EH (cell line): ENCODE measurements around the gene JPT2.

Source experiments
- DNase-seq: peaks from one replicate; pipeline ENCODE4 v3.0.0-alpha.2; 2015; ENCODE audit warnings: low read depth

The JPT2 gene

GRCh38 chr16:1653023-1653422 lies 25.1 kb upstream of the JPT2 start:
- DNase-seq = no peak

DNA sequence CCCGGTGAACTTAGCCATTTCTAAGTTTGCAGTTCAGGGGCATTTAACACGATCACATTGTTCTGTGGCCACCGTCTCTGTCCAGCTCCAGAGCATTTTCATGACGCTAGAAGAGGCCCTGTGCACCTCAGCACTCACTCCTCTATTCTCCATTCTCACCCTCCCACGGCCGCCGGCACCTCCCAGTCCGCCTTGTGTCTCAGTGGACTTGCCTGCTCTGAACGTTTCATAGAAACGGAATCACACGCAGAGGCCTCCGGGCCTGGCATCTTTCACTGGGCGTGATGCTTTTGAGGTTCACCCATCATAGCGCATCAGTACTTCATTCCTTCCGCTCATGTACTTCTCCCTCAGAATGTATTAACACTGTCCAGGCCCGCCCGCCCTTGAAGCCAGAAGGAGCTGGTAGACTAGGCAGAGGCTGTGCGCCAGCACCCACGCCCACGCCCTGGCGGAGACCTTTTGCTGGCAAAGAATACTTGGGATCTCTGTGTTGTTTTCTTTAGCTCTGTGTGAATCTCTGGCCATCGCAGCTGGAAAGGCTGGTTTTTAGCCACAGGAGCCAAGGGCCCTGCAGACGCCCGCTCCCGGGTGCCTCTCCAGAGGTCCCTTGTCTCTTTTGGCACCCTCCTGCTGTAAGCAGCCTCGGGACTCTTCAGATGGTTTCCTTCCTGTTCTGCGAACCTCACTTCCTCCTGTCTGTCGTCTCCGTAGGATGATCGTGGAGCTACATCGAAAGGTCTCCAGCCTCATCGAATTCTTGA lies 23.4 kb upstream of the JPT2 start:
- DNase-seq = no peak

GRCh38 chr16:1655269-1655807 lies 22.7 kb upstream of the JPT2 start:
- DNase-seq = no peak

GRCh38 chr16:1655909-1656807 lies 21.9 kb upstream of the JPT2 start:
- no peak for DNase-seq

DNA sequence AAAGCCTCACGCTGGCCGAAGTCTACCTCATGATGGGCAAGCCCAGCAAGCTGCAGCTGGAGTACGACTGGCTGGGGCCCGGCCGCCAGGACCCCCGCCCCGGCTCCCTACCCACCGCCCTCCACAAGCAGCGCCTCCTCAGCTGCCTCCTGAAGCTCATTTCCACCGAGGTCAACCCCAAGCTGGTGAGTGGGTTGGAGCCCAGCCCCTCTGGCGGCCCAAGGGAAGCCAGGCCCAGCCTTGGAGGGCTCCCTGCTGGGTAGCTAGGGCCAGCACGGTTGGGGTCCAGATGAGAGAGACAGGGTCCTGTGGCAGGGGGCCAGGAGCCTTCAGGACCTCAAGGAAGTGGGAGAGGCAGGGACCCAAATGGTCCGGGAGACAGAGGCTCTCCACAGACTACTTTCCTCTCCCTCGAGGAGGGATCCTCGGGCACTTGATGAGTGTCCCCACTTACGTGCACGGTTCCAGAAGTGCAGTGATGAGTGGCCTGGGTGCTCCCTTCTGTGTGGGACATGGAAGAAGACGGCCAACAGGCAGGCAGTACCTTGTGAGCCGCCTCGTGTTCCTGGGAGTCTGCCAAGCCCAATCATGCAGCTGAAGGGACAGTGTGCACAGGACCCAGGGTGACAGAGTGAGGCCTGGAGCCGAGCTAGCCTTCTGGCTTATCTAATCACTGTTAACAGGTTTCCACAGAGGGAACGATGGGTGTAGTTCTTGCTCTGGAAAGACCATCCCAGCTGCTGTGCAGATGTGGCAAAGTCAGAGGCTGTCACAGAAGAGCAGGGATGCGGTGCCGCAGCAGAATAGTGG lies 21.1 kb upstream of the JPT2 start:
- DNase-seq = no peak

- no peak for DNase-seq
These were observed 20.2 kb upstream of the JPT2 start for GRCh38 chr16:1657841-1658240.

DNA sequence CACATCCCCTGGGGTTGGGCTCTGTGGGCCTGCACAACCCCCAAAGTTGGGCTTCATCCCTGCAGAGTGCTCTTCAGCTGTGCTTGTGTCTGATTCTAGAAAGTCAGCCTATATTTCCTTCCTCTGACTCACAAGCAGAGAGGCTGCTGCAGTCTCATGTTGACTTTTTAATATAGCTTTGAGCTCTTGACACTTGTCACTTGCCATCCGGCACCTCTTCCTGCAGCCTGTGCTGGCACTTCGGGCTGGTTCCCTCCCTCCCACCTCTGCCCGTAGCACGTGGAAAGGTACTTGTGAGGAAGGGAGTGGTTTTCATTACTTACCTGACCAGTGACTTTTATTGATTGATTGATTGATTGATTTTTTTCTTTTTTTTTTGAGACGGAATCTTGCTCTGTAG lies 19.0 kb upstream of the JPT2 start:
- DNase-seq = no peak

DNA sequence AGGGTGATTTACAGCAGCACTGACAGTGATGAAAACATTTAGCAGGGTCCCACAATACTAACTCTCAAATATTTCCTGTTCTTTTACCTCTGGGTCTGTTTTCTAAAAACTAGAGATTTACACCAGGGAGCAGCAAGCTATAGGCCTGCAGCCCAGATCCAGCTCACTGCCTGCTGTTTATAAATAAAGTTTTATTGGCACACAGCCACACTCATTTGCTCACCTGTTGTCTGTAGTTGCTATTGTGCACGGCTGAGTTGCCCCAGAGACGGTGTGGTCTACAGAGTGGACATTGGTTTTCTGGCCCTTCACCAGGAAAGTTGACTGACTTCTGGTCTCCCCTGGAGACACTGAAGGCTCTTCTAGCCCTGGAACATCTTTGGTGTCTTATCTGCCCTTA lies 16.3 kb upstream of the JPT2 start:
- DNase-seq = no peak

GRCh38 chr16:1662543-1662942 lies 15.5 kb upstream of the JPT2 start:
- no peak for DNase-seq

GRCh38 chr16:1665829-1666228 lies 12.2 kb upstream of the JPT2 start:
- no peak for DNase-seq

DNA sequence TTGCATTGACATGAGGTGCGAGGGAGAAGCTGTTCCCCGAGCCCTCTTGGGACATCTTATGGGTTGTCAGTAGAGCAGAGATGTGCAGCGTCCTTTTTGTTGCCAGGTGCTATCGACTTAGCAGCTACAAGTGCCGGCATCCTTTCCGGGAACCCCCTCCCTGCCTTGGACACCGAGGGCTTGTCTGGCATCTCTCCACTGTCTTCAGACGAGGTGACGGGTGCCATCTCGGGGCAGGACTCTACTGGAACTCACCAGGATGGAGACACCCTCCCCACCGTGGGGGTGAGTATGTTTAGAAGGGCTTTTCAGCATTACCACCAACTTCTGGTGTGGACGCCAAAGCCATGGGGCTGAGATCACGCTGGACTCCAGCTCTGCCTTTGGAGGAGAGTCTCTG lies 11.8 kb upstream of the JPT2 start:
- no peak for DNase-seq

DNA sequence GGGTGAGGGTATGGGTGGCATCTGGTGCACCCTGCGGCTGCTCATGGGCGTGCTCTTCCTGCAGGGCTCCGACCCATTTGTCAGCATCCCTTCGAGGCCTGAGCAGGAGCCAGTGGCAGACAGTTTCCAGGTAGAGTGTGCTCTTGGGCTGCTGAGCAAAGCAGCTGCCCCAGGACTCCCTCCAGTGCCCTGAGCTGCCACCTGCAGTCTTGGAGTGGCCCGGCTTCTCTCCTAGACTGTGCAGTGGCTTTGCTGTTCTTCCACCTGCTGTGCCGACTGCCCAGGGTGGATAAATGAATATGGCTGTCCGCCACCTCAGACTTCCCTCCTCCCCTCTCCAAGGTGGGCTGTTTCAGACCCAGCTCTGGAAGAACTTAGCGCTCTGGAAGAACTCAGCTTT lies 10.8 kb upstream of the JPT2 start:
- no peak for DNase-seq

DNA sequence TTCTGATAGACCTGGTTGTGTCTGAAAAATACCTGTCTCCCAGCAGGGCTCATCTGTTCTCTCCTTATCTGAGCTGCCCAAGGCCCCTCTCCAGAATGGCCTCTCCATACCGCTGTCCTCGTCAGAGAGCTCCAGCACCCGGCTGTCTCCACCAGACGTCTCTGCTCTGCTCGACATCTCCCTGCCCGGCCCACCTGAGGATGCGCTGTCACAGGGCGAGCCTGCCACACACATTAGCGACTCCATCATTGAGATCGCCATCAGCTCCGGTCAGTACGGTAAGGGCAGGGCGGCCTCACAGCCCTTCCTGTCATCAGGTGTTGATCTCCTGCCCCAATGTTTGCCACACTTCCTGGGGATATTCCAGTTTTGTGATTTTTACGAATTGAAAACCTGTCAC lies 10.2 kb upstream of the JPT2 start:
- DNase-seq = no peak

GRCh38 chr16:1668612-1669319 lies 9.3 kb upstream of the JPT2 start:
- no peak for DNase-seq

DNA sequence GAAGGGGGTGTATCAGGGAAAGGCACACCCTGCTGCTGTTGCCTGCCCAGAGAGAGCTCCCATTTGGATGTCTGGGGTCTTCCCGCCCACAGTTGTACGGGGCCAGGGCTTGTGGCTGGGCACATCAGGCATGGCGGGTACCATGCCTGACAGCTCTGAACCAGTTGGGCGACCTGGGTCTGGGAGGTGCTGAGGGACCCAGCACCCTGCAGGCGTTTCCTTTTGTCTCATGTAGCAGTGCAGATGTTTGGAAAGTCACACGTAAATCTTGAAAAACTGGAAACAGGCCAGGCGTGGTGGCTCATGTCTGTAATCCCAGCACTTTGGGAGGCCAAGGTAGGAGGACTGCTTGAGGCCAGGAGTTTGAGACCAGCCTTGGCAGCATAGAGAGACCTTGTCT lies 8.4 kb upstream of the JPT2 start:
- no peak for DNase-seq

GRCh38 chr16:1670371-1670770 lies 7.7 kb upstream of the JPT2 start:
- no peak for DNase-seq

- no peak for DNase-seq
These were observed 7.2 kb upstream of the JPT2 start for GRCh38 chr16:1670866-1671265.

DNA sequence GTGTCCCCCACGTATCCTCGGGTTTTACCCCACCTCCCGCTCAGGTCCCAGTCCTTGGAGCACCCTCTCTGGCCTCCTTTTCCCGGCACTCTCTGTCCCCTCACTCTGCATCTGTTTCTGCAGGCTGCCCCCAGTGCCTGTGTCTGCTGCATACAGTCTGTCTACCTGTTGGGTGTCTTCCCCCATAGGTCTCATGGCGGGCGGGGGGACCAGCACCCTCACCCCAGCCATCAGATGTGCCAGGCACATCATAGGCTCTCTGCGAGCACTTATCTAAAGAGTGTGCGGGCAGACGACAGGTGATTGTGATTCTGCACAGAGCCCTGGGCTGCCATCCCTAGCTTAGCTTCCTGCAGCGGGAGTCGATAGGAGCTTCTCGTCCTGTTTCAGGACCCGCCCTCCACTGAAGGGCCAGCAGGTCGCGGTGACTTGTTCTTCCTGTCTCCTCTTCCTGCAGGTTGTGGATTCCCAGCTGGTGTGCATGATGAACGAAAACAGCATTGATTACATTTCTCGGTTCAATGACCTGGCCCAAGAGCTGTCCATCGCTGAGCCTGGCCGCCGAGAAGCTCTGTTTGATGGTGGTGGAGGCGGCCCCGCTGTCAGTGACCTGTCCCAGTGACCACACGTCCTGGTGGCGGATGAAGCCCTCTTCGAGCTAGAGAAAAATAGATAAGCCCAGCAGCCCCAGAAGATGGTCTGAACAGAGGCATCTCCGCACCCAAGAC lies 4.5 kb upstream of the JPT2 start:
- no peak for DNase-seq

- DNase-seq = no peak
These were observed 3.8 kb upstream of the JPT2 start for GRCh38 chr16:1674306-1674705.

DNA sequence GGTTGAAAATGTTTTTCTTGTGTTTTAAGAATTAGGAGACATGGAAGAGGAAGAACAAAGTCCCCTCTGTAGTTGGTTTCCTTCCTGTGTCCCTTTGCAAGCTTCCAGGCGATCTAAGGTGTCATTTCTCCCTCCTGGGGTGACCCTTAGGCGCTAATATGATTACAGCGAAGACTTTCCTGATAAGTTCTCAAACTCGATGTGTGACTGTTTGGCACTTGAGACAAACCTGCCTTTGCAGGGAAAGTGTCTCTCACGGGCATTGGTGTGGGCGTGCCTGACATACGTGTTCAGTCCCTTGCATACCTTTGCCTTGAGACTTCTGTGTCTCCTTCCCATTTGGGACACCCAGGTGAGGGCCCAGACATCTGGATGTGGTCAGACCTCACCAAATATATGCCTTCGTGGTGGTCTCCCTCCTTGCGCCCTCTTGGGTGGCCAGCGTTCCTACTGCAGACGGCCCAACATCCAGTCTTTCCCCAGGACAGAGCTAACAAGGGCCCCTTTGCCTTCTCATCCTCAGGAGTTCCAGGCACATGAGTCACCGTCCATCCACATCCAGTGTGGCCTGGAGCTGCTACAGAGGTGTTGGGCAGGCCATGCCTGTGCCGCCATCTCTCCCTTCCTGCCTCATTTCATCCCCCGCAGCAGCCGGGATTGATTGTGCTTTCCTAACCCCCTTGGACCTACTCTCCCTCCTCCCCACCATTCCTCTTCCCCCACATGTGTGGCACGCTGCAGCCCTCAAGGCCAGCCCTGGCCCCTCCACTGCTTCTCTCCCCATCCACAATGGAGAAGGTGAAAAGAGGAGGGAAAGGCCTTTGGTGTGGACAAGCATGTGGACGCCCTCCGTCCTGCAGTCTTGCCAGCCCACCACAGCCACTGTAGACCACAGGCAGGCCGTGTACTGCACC lies 3.1 kb upstream of the JPT2 start:
- DNase-seq = peak; percentile 85
